Suppressor macrophage (primary cell): Measurements from ENCODE around the gene SRRT.
"Not testable (repeated sequence)": the region's sequence is repeated elsewhere in the genome, so short reads cannot be mapped to it uniquely, and the experiment has no call there.

Experiments
- DNase-seq, 4 experiments: peaks; one replicate each; pipeline ENCODE4 v3.0.0-alpha.2; 2020 to 2022

The SRRT gene

DNA sequence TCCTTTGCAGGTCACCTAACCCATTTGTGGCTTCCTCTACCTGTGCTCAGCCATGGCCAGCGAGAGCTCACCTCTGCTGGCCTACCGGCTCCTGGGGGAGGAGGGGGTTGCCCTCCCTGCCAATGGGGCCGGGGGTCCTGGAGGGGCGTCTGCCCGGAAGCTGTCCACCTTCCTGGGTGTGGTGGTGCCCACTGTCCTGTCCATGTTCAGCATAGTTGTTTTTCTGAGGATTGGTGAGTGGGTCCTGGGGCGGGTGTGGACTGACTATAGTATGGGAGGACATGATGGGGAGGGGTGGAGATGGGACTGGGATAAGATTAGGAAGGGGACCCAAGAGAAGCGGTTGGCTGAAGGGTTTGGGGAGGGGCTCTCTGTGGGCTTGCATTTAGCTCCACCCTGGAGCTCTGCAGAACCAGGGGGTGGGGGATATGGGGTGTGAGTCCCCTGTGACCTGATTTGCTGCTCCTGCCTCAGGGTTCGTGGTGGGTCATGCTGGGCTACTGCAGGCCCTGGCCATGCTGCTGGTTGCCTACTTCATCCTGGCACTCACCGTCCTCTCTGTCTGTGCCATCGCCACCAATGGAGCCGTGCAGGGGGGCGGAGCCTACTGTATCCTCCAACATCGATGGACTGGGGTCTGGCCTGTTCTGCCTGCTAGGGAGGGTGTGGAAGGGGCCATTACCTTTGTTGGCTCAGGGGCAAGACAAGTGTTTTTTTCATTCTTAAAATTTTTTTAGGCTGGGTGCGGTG lies 20.6 kb upstream of the SRRT start:
- DNase-seq = no peak

DNA sequence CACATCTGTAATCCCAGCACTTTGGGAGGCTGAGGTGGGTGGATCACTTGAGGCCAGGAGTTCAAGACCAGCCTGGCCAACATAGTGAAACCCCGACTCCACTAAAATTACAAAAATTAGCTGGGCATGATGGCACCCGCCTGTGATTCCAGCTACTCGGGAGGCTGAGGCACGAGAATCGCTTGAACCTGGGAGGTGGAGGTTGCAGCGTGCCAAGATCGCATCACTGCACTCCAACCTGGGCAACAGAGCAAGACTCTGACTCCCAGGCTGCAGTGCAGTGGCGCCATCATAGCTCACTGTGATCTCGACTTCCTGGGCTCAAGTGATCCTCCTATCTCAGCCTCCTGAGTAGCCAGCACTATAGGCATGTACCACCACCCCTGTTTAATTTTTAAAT lies 20.0 kb upstream of the SRRT start:
- DNase-seq = not testable (repeated sequence)

DNA sequence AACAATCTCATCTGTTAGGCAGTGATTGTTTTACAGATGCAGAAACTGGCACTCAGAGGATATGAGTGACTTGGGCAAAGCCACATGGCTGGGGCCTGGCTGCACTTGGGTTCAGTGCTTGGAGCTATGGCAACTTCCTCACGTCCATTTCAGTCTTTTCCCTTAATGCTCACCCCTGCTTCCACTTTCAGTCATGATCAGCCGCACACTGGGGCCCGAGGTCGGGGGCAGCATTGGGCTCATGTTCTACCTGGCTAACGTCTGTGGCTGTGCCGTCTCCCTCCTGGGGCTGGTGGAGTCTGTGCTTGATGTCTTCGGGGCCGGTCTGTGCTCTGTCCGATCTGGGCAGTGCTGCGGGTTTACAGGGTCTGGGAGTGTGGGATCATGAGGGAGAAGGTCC lies 19.4 kb upstream of the SRRT start:
- peak in 1 of 4 experiments; percentile 11 for DNase-seq

DNA sequence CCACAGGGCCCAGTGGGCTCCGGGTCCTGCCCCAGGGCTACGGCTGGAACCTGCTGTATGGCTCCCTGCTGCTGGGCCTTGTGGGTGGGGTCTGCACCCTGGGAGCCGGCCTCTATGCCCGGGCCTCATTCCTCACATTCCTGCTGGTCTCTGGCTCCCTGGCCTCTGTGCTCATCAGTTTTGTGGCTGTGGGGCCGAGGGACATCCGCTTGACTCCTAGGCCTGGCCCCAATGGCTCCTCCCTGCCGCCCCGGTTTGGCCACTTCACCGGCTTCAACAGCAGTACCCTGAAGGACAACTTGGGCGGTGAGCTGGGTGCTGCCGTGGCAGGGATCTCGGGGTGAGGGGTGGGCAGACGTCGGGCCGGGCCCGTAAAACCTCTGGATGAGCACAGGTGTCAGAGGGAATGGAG lies 18.0 kb upstream of the SRRT start:
- no peak for DNase-seq

DNA sequence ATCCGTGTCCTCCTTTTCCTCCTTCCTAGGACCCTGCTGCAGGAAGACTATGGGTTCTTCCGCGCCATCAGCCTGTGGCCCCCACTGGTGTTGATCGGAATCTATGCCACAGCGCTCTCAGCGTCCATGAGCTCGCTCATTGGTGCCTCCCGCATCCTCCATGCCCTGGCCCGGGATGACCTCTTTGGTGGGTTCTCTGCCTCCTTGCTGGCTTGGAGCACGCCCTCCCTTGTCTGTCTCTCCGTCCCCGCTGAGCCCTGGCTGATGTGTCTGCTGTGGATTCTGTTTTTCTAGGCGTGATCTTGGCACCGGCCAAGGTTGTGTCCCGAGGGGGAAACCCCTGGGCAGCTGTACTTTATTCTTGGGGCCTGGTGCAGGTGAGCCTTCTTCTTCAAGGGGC lies 15.0 kb upstream of the SRRT start:
- DNase-seq = no peak

DNA sequence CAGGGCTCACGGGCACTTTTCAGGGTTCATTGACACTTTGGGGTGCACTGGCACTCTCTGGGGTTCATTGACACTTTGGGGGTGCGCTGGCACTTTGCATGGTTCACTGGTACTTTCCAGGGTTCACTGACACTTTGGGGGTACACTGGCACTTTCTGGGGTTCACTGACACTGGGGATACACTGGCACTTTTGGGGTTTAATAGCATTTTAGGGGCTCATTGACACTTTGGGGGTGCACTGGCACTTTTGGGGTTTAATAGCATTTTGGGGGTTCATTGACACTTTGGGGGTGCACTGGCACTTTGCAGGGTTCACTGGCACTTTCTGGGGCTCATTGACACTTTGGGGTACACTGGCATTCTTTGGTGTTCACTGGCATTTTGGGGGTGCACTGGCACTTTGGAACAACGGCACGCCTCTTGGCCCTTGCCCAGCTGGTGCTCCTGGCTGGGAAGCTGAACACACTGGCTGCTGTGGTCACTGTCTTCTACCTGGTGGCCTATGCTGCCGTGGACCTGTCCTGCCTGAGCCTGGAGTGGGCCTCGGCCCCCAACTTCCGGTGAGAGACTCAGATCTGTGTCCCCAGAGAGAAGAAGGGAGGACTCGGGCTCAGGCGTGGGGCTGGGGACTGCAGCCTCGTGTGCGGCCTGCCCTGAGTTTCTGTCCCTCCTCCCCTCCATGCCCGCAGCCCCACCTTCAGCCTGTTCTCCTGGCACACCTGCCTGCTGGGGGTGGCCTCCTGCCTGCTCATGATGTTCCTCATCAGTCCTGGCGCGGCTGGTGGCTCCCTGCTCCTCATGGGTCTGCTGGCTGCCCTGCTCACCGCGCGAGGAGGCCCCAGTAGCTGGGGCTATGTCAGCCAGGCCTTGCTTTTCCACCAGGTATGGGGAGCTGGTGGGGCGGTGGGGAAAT lies 13.9 kb upstream of the SRRT start:
- DNase-seq = no peak

DNA sequence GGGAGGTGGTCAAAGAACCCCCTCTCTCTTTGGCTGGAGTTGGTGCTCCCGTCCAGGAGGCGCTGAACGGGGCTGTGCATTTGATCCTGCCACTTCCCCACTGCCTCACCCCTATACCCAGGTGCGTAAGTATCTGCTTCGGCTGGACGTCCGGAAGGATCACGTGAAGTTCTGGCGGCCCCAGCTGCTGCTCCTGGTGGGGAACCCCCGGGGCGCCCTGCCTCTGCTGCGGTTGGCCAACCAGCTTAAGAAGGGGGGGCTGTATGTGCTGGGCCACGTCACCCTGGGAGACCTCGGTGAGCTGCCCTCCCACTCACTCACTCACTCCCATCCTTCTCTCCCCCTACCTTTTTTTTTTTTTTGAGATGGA lies 13.3 kb upstream of the SRRT start:
- no peak for DNase-seq

DNA sequence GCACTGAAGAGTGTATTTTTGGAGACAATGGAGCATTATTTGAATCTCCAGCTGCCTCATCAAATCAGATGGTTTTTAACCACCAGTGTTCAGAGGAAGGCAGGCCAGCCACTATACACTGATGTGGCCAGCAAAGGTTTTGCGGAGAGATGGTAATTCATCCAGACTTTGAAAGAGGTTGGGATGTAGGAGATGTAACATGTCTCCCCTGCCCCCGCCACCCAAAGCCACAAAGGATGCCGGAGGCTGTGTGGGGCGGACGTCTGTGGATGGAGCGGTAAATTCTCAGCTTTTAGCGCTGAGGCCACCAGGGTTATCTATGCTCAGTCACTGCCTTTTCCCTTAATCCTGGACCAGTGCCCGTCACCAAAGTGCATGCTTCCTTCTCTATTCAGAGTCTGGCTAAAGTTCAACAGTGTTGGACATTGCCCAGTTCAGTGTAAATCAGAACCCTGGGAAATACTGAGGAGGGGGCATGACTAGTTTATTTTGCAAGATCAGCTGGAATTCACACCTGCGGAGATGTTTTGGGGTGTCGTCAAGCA lies 11.4 kb upstream of the SRRT start:
- peak in 3 of 4 experiments; percentile 30 to 35 (median 31) for DNase-seq

DNA sequence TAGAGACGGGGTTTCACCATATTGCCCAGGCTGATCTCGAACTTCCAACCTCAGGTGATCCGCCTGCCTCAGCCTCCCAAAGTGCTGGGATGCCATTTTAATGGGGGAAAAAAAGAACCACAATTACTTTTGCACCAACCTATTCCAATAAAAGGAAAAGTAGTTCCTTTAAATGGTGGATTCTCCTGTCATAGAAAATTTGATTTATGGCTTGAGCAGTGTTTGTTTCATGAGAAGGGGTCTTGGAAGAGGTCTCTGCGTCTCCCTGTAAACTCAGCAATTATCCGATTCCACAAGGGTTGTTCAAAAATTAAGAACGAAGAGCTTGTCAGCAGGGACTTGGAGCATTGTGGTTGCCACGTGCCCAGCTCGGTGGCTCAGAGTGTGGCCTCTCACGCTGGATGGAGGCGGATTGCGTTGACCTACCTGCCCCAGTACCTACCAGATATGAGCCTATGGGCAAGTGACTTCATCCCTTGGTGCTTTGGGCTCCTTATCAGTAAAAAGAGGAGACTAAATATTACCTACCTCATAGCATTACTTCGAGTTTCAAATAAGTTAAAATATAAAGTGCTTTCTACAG lies 10.5 kb upstream of the SRRT start:
- no peak for DNase-seq

DNA sequence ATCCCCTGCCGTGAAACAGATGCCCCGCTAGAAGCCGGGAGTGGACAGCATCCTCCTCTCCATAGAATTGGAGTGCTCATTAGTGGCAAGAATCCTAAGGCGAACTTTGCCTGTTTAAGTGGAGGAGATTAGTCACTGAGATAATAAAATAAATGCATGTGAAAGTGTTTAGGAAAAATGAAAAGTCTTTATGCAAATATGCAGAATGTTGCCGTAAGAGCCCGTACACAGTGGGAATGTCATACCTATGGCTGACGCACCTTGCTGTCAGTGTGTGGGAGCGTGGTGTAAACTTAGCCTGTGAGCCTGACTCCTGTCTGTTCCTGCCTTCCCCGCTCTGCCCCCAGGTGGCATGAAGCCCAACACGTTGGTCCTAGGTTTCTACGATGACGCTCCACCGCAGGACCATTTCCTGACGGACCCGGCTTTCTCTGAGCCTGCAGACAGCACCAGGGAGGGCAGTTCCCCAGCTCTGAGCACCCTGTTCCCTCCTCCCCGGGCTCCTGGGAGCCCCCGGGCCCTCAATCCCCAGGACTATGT lies 9.5 kb upstream of the SRRT start:
- no peak for DNase-seq

DNA sequence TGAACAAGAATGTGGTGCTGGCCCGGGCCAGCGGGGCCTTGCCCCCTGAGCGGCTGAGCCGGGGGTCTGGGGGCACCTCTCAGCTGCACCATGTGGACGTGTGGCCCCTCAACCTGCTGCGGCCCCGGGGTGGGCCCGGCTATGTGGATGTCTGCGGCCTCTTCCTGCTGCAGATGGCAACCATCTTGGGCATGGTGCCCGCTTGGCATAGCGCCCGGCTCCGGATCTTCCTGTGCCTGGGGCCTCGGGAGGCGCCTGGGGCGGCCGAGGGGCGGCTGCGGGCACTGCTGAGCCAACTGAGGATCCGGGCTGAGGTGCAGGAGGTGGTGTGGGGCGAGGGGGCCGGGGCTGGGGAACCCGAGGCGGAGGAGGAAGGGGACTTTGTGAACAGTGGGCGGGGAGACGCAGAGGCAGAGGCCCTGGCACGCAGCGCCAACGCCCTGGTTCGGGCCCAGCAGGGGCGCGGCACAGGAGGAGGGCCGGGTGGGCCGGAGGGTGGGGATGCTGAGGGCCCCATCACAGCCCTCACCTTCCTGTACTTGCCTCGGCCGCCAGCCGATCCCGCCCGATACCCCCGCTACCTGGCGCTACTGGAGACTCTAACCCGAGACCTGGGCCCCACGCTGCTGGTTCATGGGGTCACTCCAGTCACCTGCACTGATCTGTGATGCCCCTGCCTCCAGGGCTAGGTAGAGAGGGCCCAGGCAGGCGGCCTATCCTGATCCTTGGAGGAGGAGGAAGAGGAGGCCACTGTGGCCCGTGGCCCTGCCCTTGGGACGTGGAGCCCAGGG lies 8.8 kb upstream of the SRRT start:
- peak; percentile 47 to 76 (median 57) for DNase-seq

DNA sequence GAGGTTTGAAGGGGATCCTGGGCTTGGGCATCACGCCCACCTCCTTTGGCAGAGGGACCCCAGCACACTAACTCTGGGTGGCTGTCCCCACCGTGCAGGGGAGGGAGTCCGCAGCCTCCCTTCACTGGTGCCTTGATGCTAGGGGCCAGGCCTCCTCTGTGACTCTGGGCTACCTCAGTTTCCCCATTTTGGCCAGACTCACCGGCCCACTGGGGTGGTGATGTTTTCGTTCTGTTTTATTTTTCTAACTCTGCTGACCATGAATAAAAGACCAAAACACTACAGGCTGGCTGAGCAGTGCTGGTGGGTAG lies 8.2 kb upstream of the SRRT start:
- no peak for DNase-seq

DNA sequence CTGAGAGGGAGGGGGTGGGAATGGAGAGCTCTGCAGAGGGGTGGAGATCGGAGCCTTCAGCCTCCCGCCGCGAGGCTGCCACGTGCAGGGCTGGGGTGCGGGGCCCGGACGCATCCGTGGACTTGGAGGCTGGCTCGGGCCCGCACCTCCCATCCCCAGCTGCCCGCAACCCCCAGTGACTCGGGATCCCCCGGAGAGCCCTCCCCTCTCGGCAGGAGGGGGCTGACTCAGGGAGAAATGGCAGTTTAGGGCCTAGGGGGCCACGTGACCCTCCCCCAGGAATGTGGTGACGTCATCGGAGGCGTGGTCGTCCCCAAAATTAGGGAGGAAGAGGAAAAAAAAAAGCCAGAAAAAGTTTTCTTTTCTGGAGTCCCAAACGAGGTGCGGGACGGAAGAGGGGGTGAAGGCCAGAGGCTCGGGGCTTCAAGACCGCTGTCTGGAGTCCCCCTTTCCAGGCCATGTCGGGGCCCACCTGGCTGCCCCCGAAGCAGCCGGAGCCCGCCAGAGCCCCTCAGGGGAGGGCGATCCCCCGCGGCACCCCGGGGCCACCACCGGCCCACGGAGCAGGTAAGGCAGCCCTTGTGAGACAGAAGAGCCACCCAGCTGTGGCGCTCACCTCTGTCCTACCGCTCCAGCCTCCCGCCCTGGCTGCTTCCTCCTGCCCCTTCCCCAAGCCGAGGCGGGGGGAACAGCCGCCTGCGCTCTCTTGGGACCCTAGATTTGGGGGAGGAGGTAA lies 7.7 kb upstream of the SRRT start, which contains the start of gene TRIP6:
Gene TRIP6 (plus strand): TSS at position 348 of the 736 bp plus-strand sequence. CDS start 111 bp downstream, at position 459.
- peak; percentile 88 to 92 (median 90) for DNase-seq

DNA sequence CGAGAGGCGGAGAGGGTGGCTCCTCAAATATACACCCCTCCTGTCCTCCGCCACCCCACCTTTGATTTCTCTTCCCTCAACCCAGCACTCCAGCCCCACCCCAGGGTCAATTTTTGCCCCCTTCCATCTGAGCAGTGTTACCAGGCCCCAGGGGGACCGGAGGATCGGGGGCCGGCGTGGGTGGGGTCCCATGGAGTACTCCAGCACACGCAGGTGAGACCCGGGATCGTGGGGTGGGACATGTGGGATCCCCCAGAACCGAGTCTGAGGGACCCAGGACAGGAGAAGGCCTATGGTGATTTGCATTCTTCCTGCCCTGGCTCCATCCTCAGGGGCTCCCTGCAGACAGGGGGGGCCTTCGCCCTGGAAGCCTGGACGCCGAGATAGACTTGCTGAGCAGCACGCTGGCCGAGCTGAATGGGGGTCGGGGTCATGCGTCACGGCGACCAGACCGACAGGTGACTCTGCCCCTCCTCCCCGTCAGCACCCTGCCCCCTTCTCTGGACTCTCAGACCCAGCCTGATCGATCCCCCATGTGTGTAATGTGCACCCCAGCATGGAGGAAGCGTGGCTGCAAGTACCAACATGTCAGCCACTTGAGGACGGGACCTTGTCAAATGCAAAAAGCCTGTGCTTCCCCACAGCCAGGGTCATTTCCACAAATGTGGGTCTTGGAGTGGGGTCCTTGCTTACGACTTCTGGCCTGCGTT lies 7.0 kb upstream of the SRRT start:
- DNase-seq = no peak

DNA sequence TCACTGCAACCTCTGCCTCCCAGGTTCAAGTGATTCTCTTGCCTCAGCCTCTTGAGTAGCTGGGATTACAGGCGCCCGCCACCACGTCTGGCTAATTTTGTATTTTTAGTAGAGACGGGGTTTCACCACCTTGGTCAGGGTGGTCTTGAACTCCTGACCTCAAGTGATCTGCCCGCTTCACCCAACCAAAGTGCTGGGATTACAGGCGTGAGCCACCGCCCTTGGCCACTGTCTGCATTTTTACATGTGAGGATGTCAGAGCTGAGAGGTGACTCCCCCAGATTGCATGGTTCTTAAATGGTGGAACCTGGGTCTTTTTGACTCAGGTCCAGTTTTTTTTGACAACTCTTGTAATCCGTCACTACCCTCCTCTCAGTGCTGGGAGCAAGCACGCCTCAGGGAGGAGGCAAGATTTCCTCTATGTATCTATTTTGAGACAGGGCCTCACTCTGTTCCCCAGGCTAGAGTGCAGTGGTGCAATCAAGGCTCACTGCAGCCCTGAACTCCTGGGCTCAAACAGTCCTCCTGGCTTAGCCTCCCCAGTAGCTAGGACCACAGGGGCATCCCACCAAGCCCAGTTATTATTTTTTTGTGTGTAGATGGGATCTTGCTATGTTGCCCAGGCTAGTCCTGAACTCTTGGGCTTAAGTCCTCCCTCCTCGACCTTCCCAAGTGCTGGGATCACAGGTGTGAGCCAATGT lies 1.2 kb upstream of the SRRT start:
- no peak for DNase-seq

DNA sequence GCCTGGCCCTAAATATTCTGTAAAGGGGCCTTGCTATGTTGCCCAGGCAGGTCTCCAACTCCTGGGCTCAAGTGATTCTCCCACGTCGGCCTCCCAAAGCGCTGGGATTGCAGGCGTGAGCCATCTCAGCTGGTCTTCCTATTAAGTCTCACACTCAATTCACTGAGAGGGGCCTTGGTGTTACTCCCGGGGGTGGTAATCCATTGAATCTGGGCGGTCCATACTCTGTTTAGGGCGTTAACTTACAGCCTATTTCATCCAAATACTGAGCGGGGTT lies 665 bp upstream of the SRRT start:
- DNase-seq = no peak

DNA sequence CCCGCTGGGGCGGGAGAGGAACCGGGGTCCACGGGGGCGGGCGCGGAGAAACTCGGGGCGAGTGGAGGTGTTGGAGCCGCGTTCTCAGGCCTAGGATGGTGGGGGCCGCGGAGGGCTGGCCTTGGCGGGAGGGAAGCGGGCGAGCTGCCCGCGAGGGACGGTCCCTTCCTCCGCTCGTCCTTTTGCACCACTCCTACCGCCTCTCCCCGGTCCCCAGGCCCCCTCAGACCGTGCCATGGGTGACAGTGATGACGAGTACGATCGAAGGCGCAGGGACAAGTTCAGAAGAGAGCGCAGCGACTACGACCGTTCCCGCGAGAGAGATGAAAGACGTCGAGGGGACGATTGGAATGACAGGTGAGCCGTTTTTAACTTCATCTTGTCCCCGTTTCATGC lies 451 bp downstream of the SRRT start:
- peak; percentile 39 to 58 (median 48) for DNase-seq

DNA sequence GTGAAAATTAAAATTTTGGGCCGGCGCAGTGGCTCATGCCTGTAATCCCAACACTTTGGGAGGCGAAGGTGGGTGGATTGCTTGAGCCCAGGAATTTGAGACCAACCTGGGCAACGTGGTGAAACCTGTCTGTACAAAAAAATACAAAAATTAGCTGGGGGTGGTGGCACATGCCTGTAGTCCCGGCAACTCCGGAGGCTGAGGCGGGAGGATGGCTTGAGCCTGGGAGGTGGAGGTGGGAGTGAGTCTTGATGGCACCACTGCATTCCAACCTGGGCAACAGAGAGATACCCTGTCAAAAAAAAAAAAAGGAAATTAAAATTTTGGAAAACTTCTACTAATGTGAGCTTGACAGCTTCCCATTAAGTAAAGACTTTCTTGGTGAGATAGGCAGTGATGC lies 3.1 kb downstream of the SRRT start:
- no peak for DNase-seq

DNA sequence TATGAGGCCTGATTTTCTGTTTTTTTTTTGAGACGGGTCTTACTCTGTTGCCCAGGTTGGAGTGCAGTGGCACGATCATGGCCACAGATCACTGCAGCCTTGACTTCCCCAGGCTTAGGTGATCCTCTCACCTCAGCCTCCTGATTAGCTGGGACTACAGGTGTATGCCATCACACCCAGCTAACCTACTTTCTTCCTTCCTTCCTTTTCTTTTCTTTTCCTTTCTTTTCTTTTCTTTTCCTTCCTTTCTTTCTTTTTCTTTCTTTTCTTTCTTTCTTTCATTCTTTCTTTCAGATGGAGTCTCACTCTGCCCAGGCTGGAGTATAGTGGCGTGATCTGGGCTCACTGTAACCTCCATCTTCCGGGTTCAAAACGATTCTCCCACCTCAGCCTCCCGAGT lies 3.8 kb downstream of the SRRT start:
- no peak for DNase-seq

DNA sequence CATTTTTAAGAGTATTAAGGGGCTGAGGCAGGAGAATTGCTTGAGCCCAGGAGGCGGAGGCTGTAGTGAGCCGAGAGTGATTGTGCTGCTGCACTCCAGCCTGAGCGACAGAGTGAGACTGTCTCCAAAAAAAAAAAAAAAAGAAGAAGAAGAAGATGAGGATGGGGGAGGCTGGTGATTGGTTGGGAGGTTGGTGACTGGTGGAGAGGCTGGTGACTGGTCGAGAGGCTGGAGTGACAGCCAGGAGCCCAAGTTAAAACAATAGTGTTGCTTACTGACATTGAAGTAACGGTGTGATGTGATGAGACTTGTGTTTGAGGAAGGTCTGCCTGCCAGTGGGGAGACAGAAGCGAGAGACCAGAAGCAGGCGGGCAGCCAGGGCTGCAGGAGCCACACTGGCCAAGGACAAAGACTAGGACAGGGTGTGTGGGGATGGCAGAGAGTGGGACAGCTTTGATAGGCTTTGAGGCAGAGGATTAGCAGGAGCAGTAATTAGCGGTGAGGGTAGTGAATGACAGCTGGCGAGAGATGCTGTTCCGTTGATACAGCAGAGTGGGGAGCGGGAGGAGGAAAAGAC lies 4.9 kb downstream of the SRRT start:
- DNase-seq = no peak
